Skeletal muscle cell (primary cell): ENCODE data around the gene ZFAND3.

Experiments
- DNase-seq: peaks from one replicate; pipeline ENCODE4 v3.0.0-alpha.2; 2010; ENCODE audit warnings: low read depth
- H3K4me3 ChIP-seq: 2 replicates; pipeline ENCODE4 v1.5.1; 2011; ENCODE audit warnings: low read depth, mild to moderate bottlenecking, control low read depth, low read length, moderate library complexity

Gene ZFAND3

GRCh38 chr6:37917566-37917965, 98.0 kb downstream of the ZFAND3 start:
- no peak for DNase-seq
- H3K4me3 ChIP-seq: no peak overlapping the region

GRCh38 chr6:37919417-37920157, 100.1 kb downstream of the ZFAND3 start:
- H3K4me3 ChIP-seq: no peak overlapping the region
- DNase-seq: peak; percentile 23

- H3K4me3 ChIP-seq: no peak overlapping the region
- DNase-seq: no peak
Observed at GRCh38 chr6:37920667-37921066, 101.1 kb downstream of the ZFAND3 start.

GRCh38 chr6:37922563-37922962, 103.0 kb downstream of the ZFAND3 start:
- H3K4me3 ChIP-seq: no peak overlapping the region
- DNase-seq: no peak

GRCh38 chr6:37923514-37923913, 104.0 kb downstream of the ZFAND3 start:
- DNase-seq: no peak
- H3K4me3 ChIP-seq: no peak overlapping the region

GRCh38 chr6:37926661-37927060, 107.1 kb downstream of the ZFAND3 start:
- DNase-seq: no peak
- no peak overlapping the region for H3K4me3 ChIP-seq

GRCh38 chr6:37928217-37928616, 108.7 kb downstream of the ZFAND3 start:
- DNase-seq: no peak
- H3K4me3 ChIP-seq: no peak overlapping the region

GRCh38 chr6:37930288-37930971, 110.9 kb downstream of the ZFAND3 start:
- no peak for DNase-seq
- no peak overlapping the region for H3K4me3 ChIP-seq

- no peak overlapping the region for H3K4me3 ChIP-seq
- DNase-seq: no peak
Observed at GRCh38 chr6:37931066-37931465, 111.5 kb downstream of the ZFAND3 start.

- no peak for DNase-seq
Observed at GRCh38 chr6:37934276-37934675, 114.7 kb downstream of the ZFAND3 start.

GRCh38 chr6:37936150-37936549, 116.6 kb downstream of the ZFAND3 start:
- DNase-seq: no peak
- no peak overlapping the region for H3K4me3 ChIP-seq

More at GRCh38 chr6:37934276-37934675, 114.7 kb downstream of the ZFAND3 start:
- no peak overlapping the region for H3K4me3 ChIP-seq

GRCh38 chr6:37936906-37937305, 117.4 kb downstream of the ZFAND3 start:
- no peak for DNase-seq
- H3K4me3 ChIP-seq: no peak overlapping the region

GRCh38 chr6:37938909-37939308, 119.4 kb downstream of the ZFAND3 start:
- no peak overlapping the region for H3K4me3 ChIP-seq
- no peak for DNase-seq

GRCh38 chr6:37940074-37940847, 120.7 kb downstream of the ZFAND3 start:
- H3K4me3 ChIP-seq: no peak overlapping the region
- peak; percentile 55 for DNase-seq

- DNase-seq: no peak
- no peak overlapping the region for H3K4me3 ChIP-seq
Observed at GRCh38 chr6:37941871-37942270, 122.3 kb downstream of the ZFAND3 start.

- H3K4me3 ChIP-seq: no peak overlapping the region
- DNase-seq: no peak
Observed at GRCh38 chr6:37942606-37943376, 123.3 kb downstream of the ZFAND3 start.

GRCh38 chr6:37943436-37944058, 124.0 kb downstream of the ZFAND3 start:
- no peak for DNase-seq

GRCh38 chr6:37946057-37946456, 126.5 kb downstream of the ZFAND3 start:
- H3K4me3 ChIP-seq: no peak overlapping the region
- no peak for DNase-seq

More at GRCh38 chr6:37943436-37944058, 124.0 kb downstream of the ZFAND3 start:
- no peak overlapping the region for H3K4me3 ChIP-seq

GRCh38 chr6:37947468-37947867, 127.9 kb downstream of the ZFAND3 start:
- no peak for DNase-seq
- H3K4me3 ChIP-seq: no peak overlapping the region
